Left ventricle myocardium inferior (tissue), 1 donor: ENCODE results near the gene SSR4. TPM values are rescaled to one million over a fixed set of nuclear protein-coding genes. Genes with fewer than 3 reads are reported as not detected.

Experiments used
- DNase-seq: peaks from one replicate; pipeline ENCODE4 v3.0.0-alpha.2; 2020
- H3K27ac ChIP-seq: fragments of 200-600 bp; replicated peaks from 2 replicates; pipeline ENCODE4 v1.8.0; 2021
- H3K27me3 ChIP-seq: fragments of 200-600 bp; 2 replicates; pipeline ENCODE4 v1.8.0; 2021; ENCODE audit warnings: low read depth
- H3K36me3 ChIP-seq: fragments of 200-600 bp; 2 replicates; pipeline ENCODE4 v1.8.0; 2021
- H3K4me1 ChIP-seq: fragments of 200-600 bp; 2 replicates; pipeline ENCODE4 v1.8.0; 2021
- H3K4me3 ChIP-seq: fragments of 200-600 bp; 2 replicates; pipeline ENCODE4 v1.8.0; 2021; ENCODE audit warnings: mild to moderate bottlenecking, moderate library complexity
- H3K9me3 ChIP-seq: fragments of 200-600 bp; replicated peaks from 2 replicates; pipeline ENCODE4 v1.8.0; 2021
- intact Hi-C: fragments of 100-400 bp; cut with micrococcal nuclease; formaldehyde crosslinking; loops from one replicate; pipeline ENCODE4 v1.11.0; 2022
- total RNA-seq: library from RNA; stranded (reverse); fragmentation: NEBNext Ultra II Directional; extraction: Animal tissue kit (Norgen Biotek cat#: 25700); gene quantifications from one replicate; pipeline ENCODE4 v1.2.1, GENCODE V29; 2021
- TF ChIP-seq, protein P1 (sequence below): fragments of 200-600 bp; IDR thresholded peaks from 2 replicates; pipeline ENCODE4 v1.8.0; 2021; ENCODE audit warnings: antibody characterized with exemption, mild to moderate bottlenecking, borderline replicate concordance
- donor health status: DM: no; HTN: yes; CAD: no; lungs with severe emphysema.

The SSR4 gene
- total RNA-seq, 1 donor from 2014 or later = 123 TPM

GRCh38 chrX:153801669-153802068 lies 7.2 kb downstream of the SSR4 start:
- H3K4me3 ChIP-seq = no peak overlapping the region
- peaks cover under 1% of the 10 kb centered on the region for H3K4me1 ChIP-seq
- H3K27ac ChIP-seq = no peak overlapping the region
- H3K9me3 ChIP-seq = no peaks in the 10 kb centered on the region
- H3K36me3 ChIP-seq = peaks cover 17% of the 10 kb centered on the region
- no peak for DNase-seq
- H3K27me3 ChIP-seq = no peaks in the 10 kb centered on the region
- TF ChIP-seq, protein P1, sequence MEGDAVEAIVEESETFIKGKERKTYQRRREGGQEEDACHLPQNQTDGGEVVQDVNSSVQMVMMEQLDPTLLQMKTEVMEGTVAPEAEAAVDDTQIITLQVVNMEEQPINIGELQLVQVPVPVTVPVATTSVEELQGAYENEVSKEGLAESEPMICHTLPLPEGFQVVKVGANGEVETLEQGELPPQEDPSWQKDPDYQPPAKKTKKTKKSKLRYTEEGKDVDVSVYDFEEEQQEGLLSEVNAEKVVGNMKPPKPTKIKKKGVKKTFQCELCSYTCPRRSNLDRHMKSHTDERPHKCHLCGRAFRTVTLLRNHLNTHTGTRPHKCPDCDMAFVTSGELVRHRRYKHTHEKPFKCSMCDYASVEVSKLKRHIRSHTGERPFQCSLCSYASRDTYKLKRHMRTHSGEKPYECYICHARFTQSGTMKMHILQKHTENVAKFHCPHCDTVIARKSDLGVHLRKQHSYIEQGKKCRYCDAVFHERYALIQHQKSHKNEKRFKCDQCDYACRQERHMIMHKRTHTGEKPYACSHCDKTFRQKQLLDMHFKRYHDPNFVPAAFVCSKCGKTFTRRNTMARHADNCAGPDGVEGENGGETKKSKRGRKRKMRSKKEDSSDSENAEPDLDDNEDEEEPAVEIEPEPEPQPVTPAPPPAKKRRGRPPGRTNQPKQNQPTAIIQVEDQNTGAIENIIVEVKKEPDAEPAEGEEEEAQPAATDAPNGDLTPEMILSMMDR = no peak
- intact Hi-C loops = no loop called here

DNA sequence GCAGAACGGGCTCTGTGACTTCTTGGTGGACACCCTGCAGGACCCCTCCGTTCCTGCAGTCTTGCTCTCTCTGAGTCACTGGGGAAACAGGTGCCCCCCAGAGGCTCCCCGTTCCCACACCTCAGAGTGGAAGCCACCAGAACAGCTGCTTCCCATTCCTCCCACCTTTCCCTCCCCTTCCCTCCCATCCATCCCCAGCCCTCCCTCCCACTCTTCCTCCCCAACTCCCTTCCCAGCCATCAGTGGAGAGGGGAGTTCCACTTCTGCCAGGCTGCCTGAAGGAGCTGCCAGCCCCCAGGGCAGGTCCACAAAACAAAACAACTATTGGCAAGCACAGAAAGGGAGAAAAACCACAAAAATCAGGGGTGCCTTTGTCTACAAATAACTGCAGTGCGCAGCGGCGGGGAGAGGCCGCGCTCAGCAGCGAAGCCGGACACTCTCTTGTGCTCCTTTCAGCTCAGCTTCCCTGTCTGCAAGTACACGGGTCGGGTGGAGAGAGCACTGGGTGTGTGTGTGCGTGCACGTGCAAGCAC lies 8.1 kb downstream of the SSR4 start:
- DNase-seq = no peak
- intact Hi-C loops = no loop called here
- Histone ChIP-seq H3K9me3 (no peaks in the 10 kb centered on the region), H3K27me3 (no peaks in the 10 kb centered on the region), H3K27ac (no peak overlapping the region), H3K36me3 (peaks cover 9% of the 10 kb centered on the region), H3K4me1 (no peaks in the 10 kb centered on the region), H3K4me3 (no peak overlapping the region)
- TF ChIP-seq, protein P1 = no peak

GRCh38 chrX:153803211-153804099 lies 9.0 kb downstream of the SSR4 start:
- no peaks in the 10 kb centered on the region for H3K9me3 ChIP-seq
- no peak for DNase-seq
- intact Hi-C loops = no loop called here
- H3K4me1 ChIP-seq = no peaks in the 10 kb centered on the region
- no peak overlapping the region for H3K27ac ChIP-seq
- H3K27me3 ChIP-seq = no peaks in the 10 kb centered on the region
- H3K4me3 ChIP-seq = no peak overlapping the region
- TF ChIP-seq, protein P1 = no peak
- H3K36me3 ChIP-seq = peaks cover 5% of the 10 kb centered on the region

GRCh38 chrX:153804100-153804595 lies 9.7 kb downstream of the SSR4 start:
- Histone ChIP-seq H3K4me1 (no peaks in the 10 kb centered on the region), H3K27ac (no peak overlapping the region), H3K27me3 (no peaks in the 10 kb centered on the region), H3K9me3 (no peaks in the 10 kb centered on the region), H3K36me3 (no peaks in the 10 kb centered on the region), H3K4me3 (no peak overlapping the region)
- no peak for DNase-seq
- TF ChIP-seq, protein P1 = no peak
- intact Hi-C loops = no loop called here

- intact Hi-C loops = no loop called here
- Histone ChIP-seq H3K27me3 (no peaks in the 10 kb centered on the region), H3K36me3 (no peaks in the 10 kb centered on the region), H3K4me1 (no peaks in the 10 kb centered on the region), H3K4me3 (no peak overlapping the region), H3K9me3 (no peaks in the 10 kb centered on the region), H3K27ac (no peak overlapping the region)
- no peak for DNase-seq
- TF ChIP-seq, protein P1 = no peak
Observed at GRCh38 chrX:153804621-153805020, 10.2 kb downstream of the SSR4 start.
